ENCODE measurements around the gene TBC1D5.

The TBC1D5 gene

DNA sequence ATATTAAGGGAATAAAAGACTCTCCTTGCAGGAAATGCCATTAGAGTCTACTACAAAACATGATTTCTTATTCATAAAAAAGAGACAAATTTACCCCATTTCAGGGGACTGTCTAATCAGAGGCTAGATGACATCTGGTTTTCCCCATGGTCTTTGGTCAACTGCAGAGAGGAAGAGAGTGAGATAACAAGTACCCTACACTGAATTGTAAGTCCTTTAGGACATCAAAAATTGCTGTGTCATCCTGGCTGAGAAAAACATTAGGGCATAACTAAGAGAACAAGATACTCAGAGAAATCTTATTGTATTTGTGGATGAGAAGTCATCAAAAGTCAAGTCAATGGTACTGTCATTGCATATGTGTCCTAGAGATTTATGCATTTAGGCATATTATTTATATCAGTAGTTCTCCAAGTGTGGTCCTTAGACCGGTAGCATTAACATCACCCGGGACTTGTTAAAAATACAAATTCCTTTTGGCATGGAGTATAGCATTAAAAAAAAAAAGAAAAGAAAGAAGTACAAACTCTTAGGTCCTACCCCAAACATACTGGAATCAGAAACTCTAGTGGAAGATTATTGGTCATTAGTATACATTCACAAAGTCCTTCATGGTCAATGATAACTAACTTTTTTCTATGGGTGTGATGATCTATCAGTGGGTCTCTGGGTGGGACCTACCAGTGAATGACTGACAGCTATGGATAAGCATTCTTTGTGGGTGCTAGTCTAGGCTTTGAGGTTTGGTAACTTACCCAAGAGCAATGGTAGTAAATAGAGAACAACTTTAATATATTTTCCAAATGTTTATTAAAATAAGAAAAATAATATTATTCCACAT, 29.0 kb upstream of the TBC1D5 start:
- TF ChIP-seq CTCF (conservative IDR thresholded peaks at IDR 0.05): no peak

GRCh38 chr3:17770682-17771081, 28.3 kb upstream of the TBC1D5 start:
- no peak for TF ChIP-seq CTCF (conservative IDR thresholded peaks at IDR 0.05)
- no peak overlapping the region for H3K27ac ChIP-seq

More for the DNA sequence above, 29.0 kb upstream of the TBC1D5 start:
- no peak overlapping the region for H3K27ac ChIP-seq

GRCh38 chr3:17765819-17766472, 23.5 kb upstream of the TBC1D5 start:
- H3K27ac ChIP-seq: no peak overlapping the region
- TF ChIP-seq CTCF (conservative IDR thresholded peaks at IDR 0.05): no peak

DNA sequence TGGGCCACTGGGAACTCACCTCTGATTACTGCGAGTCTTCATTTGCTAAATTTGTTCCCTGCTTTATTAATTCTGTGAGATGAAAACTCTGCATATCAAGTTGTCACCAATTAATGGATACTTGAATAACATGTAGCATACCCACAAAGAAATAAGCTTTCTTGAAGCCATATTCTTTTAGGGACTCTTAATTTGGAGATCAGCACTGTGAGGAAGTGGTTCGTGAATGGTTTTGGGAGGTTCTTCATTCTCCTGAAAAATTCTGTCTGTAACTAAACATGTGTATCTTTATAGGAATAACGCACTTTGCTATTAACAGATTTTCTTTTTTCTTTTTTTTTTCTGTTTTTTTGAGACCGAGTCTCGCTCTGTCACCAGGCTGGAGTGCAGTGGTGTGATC, 19.1 kb upstream of the TBC1D5 start:
- no peak for TF ChIP-seq CTCF (conservative IDR thresholded peaks at IDR 0.05)

DNA sequence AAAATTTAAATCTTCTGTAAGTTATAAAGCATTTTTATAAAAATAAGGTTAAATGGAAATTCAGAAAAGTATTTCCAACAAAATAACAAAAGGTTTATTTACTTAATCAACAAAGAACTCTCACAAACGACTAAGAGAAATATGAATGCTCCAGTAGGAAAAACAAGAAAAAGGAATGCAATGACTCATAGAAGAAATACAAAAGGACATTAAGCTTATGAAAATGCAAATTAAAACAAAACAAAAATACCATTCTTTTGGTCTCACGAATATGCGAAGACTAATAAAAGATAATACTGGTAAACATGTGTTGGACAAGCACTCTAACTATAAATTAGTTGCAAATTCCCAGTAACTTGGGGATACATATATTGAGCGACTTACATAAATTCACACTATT, 17.5 kb upstream of the TBC1D5 start:
- H3K27ac ChIP-seq: no peak overlapping the region
- TF ChIP-seq CTCF (conservative IDR thresholded peaks at IDR 0.05): no peak

More for the DNA sequence above, 19.1 kb upstream of the TBC1D5 start:
- no peak overlapping the region for H3K27ac ChIP-seq

DNA sequence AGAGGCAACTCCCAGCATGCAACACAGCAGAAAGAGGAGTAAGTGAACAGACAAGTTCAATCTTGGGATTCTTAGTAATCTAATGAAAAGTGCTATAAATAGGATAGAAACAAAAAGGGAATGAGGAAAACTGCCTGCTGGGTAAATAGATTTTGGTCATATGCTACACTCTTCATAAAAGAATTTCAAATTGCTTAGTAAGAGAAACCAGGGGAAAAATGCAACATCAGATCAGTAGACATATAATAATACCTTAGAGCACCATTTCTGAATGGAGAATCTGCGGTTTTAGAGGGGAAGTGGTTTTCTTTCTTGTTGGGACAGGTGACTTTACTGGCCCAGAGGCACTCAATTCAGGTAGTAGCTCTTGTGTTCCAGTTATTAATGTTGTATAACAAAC, 13.4 kb upstream of the TBC1D5 start:
- H3K27ac ChIP-seq: no peak overlapping the region

More for the DNA sequence above, 13.4 kb upstream of the TBC1D5 start:
- no peak for TF ChIP-seq CTCF (conservative IDR thresholded peaks at IDR 0.05)
